BLaER1 (cell line): Measurements from ENCODE around the gene PTH1R.

Experiments
- H3K27ac ChIP-seq: shearing (Covaris generic); formaldehyde crosslinking; 2 replicates; pipeline ENCODE4 v1.8.1; 2022
- H3K27me3 ChIP-seq: shearing (Covaris generic); formaldehyde crosslinking; 2 replicates; pipeline ENCODE4 v1.8.1; 2022
- H3K36me3 ChIP-seq: shearing (Covaris generic); formaldehyde crosslinking; 2 replicates; pipeline ENCODE4 v1.8.1; 2022
- H3K4me1 ChIP-seq: shearing (Covaris generic); formaldehyde crosslinking; 2 replicates; pipeline ENCODE4 v1.8.1; 2022
- H3K4me2 ChIP-seq: shearing (Covaris generic); formaldehyde crosslinking; 2 replicates; pipeline ENCODE4 v1.8.1; 2022
- H3K4me3 ChIP-seq: shearing (Covaris generic); formaldehyde crosslinking; 2 replicates; pipeline ENCODE4 v1.8.1; 2022
- H3K9ac ChIP-seq: shearing (Covaris generic); formaldehyde crosslinking; 2 replicates; pipeline ENCODE4 v1.8.1; 2022
- H3K9me3 ChIP-seq: shearing (Covaris generic); formaldehyde crosslinking; 2 replicates; pipeline ENCODE4 v1.8.1; 2022
- H4K20me1 ChIP-seq: shearing (Covaris generic); formaldehyde crosslinking; 2 replicates; pipeline ENCODE4 v1.8.1; 2022
- Cebpa-rat ChIP-seq: shearing (Covaris generic); IDR thresholded peaks from 2 replicates; pipeline ENCODE4 v1.8.1; 2022

Gene PTH1R

DNA sequence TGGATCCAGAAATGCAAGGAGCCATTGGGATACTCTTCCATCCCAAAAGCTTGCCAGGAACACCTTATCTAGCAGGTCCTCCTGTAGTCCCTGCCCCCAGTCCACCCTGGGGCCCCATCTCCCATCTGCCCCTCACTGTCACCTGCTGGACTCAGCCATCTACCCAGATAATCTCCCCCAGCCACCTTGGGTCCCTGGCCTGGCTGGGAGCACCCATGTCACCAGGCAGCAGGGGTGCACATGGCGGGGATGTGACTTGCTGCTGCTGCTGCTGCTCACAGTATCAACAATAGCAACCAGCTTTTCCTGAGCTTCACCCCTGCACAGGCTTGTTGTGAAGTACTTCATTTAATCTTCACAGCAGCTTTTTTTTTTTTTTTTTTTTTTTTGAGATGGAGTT is 12.6 kb downstream of the PTH1R start:
- Histone ChIP-seq H3K27me3 (peaks cover 4% of the 10 kb centered on the region; the same call in 1 of the 2 replicates), H3K27ac (no peak overlapping the region), H3K9me3 (no peaks in the 10 kb centered on the region), H3K4me3 (no peak overlapping the region), H3K4me1 (peaks cover 54% of the 10 kb centered on the region), H4K20me1 (no peaks in the 10 kb centered on the region), H3K4me2 (peak overlapping the region; percentile 96), H3K9ac (no peak overlapping the region), H3K36me3 (no peaks in the 10 kb centered on the region)
- no peak for TF ChIP-seq Cebpa-rat

DNA sequence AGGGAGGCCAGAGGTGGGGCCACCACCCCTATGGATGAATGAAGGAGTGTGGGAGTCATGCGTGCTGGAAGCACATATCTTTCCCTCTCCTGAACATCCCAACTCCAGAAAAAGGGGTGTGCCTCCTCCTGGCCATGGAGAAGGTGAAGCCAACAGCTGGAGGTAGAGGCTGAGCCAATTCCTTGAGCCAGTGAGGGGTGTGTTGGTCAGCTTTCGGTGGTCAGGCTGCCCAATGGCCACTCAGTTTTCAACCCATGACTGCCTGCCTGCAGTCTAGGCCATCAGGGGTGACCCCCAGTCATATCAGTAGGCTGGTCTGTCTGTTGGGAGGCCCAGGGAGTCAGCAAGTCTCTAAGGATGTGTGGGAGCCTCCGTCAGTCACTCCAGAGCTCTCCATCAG is 13.6 kb downstream of the PTH1R start:
- peaks cover 54% of the 10 kb centered on the region for H3K4me1 ChIP-seq
- no peaks in the 10 kb centered on the region for H3K36me3 ChIP-seq
- TF ChIP-seq Cebpa-rat: no peak
- H4K20me1 ChIP-seq: no peaks in the 10 kb centered on the region
- H3K9ac ChIP-seq: no peak overlapping the region
- no peak overlapping the region for H3K27ac ChIP-seq
- no peak overlapping the region for H3K4me3 ChIP-seq
- peak overlapping the region; percentile 96 for H3K4me2 ChIP-seq
- H3K9me3 ChIP-seq: no peaks in the 10 kb centered on the region
- no peaks in the 10 kb centered on the region; the same call in 1 of the 2 replicates for H3K27me3 ChIP-seq

DNA sequence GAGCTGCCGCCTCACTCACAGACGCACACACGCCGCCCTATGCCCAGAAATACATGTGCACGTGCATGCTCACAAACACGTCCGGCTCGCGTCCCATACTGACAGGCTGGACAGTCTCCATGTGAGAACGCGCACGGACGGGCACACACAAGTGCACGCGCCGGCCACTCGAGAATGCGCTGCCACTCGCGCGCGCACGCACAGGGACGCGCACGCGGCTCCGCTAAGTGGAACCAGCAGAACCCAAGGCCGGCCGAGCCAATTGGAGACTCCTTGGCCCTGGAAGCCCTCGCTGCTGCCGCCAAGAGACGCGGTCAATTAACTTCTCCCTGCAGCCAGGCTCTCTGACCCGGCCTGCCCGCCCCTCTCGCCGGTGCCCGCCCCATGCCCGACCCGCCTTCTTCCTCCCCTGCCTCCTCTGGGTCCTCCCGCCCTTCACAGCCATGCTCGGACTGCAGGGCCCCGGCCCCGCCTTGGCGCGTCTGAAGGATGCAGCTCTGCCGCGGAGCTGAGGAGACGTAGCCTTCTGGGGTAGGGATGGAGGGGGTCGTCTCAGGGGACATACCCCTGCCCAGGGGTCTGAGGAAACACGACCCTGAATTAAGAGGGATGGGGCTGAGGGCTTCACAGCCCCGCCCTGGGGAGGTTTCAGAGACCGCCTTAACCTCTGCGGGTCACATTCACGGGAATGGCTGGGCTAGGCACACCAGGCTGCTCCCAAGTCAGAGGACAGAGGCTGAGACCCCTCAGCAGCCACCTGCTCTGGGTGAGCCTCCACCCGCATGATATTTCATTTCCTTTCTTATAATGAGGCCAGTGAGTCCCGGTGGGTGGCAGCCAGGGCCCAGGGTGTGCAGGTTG is 15.0 kb downstream of the PTH1R start:
- Histone ChIP-seq H3K9ac (peak overlapping the region; percentile 43; the same call in 1 of the 2 replicates), H3K27me3 (no peaks in the 10 kb centered on the region; the same call in 1 of the 2 replicates), H4K20me1 (no peaks in the 10 kb centered on the region), H3K27ac (peak overlapping the region; percentile 16; the same call in 1 of the 2 replicates), H3K36me3 (no peaks in the 10 kb centered on the region), H3K4me2 (peak overlapping the region; percentile 96), H3K4me1 (peaks cover 54% of the 10 kb centered on the region), H3K9me3 (no peaks in the 10 kb centered on the region), H3K4me3 (peak overlapping the region; percentile 61)
- no peak for TF ChIP-seq Cebpa-rat

DNA sequence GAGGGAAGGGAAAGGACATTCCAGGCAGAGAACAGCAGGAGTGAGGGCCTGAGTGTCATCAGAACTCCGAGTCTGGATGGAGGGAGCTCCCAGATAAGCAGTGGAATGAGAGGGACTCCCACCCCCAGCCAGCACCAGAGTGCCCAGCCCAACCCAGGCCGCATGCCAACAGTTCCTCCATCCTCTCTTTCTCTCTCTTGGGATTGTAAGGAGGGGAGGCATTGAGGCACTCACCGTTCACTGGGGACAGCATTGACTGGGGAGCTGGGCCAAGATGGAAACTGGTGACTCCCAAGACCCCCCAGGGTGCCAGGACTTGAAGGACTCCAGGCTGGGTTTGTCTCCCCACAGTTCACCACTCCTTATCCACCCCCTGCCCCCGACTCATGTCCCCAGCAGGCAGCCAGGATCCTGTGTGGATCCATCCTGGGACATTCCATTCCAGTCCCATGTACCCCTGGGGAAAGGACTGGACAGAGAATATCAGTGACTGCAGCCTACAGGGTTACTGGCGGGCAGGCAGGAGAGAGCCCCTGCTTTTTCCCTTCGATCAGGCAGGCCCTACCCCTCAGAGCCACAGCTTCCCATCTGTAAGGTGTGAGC is 15.7 kb downstream of the PTH1R start:
- Histone ChIP-seq H3K9ac (0 out of 2 replicates have a peak overlapping the region, but pooled peaks have one; percentile 43), H3K4me1 (peaks cover 57% of the 10 kb centered on the region), H3K9me3 (no peaks in the 10 kb centered on the region), H3K27ac (no peak overlapping the region), H3K4me3 (peak overlapping the region; percentile 61), H3K36me3 (no peaks in the 10 kb centered on the region), H4K20me1 (no peaks in the 10 kb centered on the region), H3K27me3 (peaks cover 7% of the 10 kb centered on the region), H3K4me2 (peak overlapping the region; percentile 96)
- no peak for TF ChIP-seq Cebpa-rat

DNA sequence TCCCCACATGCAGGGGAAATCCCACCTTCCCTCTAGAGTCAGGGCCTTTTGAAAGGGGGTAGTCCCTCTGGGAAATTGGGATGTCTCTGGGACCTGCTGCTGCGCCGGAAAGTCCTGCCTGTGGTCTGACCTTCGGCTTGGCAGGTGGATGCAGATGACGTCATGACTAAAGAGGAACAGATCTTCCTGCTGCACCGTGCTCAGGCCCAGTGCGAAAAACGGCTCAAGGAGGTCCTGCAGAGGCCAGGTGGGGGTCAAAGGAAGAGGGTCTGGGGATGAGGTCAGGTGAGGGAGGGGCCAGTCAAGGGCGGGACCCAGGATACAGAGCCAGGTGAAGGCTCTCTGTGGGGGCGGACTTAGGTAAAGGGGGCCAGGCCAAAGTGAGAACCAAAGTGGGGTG is 16.2 kb downstream of the PTH1R start:
- H3K4me1 ChIP-seq: peaks cover 60% of the 10 kb centered on the region
- H3K27ac ChIP-seq: no peak overlapping the region
- no peak overlapping the region for H3K9ac ChIP-seq
- H3K36me3 ChIP-seq: no peaks in the 10 kb centered on the region
- TF ChIP-seq Cebpa-rat: no peak
- peak overlapping the region; percentile 96; the same call in 1 of the 2 replicates for H3K4me2 ChIP-seq
- H3K27me3 ChIP-seq: peaks cover 12% of the 10 kb centered on the region
- H4K20me1 ChIP-seq: no peaks in the 10 kb centered on the region
- H3K4me3 ChIP-seq: no peak overlapping the region
- H3K9me3 ChIP-seq: no peaks in the 10 kb centered on the region

DNA sequence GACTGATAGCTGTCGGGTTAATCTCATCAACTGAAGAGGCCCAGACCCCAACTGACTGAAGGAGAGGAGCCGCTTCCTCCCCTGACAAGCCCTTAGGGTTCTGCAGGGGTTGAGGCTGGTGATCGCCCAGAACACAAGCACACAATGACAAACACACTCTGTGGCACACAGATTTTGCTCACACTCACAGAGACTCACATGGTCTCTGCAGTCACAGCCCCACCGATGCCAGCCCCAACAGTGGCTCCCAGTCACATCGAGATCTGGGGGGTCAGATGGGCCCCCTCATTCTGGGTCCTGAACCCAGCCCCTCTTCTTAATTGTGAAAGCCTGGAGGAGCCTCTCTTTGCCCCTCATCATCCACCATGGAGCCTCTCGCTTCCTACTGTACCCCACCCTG is 16.7 kb downstream of the PTH1R start:
- TF ChIP-seq Cebpa-rat: no peak
- no peak overlapping the region for H3K27ac ChIP-seq
- H4K20me1 ChIP-seq: no peaks in the 10 kb centered on the region
- peaks cover 17% of the 10 kb centered on the region for H3K27me3 ChIP-seq
- no peaks in the 10 kb centered on the region for H3K36me3 ChIP-seq
- no peak overlapping the region for H3K4me3 ChIP-seq
- peaks cover 58% of the 10 kb centered on the region for H3K4me1 ChIP-seq
- no peak overlapping the region for H3K9ac ChIP-seq
- no peaks in the 10 kb centered on the region for H3K9me3 ChIP-seq
- no peak overlapping the region for H3K4me2 ChIP-seq

DNA sequence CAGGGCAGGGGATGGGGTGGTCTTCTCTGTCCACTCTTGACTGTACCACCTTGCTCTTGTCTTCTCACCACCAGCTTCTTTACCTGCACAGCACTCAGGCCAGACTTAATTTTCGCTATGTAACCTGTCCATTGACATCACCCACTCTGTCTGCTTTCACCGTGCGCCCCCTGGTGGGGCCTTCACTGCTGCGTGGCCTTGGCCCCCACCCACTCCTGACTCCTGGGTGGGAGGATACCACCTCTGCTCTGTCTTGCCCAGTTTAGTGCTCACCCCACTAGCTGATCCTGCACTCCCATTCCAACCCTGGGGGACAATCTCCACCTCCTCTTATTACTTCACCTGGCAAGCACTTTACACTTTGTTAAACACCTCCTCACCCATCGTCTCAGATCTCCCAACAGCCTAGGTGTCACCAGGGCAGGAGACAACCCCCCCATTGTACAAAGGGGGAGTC is 17.7 kb downstream of the PTH1R start:
- no peak for TF ChIP-seq Cebpa-rat
- peaks cover 23% of the 10 kb centered on the region for H3K27me3 ChIP-seq
- H3K36me3 ChIP-seq: no peaks in the 10 kb centered on the region
- peaks cover 49% of the 10 kb centered on the region for H3K4me1 ChIP-seq
- no peak overlapping the region for H3K27ac ChIP-seq
- H4K20me1 ChIP-seq: no peaks in the 10 kb centered on the region
- no peak overlapping the region for H3K9ac ChIP-seq
- no peaks in the 10 kb centered on the region for H3K9me3 ChIP-seq
- no peak overlapping the region for H3K4me2 ChIP-seq
- no peak overlapping the region for H3K4me3 ChIP-seq

DNA sequence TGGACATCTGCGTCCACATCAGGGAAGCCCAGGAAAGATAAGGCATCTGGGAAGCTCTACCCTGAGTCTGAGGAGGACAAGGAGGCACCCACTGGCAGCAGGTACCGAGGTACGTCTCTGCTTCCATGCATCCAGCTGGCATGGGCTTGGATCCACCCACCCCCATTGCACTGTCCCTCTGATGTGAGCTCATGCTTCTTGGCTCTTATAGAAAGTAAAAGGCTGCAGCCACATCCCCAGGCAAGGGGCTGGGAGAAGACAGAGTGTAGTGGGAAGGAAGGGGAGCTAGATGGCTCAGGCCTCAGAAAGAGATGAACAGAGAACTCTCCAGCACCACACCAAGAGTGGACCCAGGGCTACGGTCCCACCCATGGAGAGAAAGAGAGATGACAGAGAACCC is 18.2 kb downstream of the PTH1R start:
- H3K9ac ChIP-seq: no peak overlapping the region
- H3K36me3 ChIP-seq: no peaks in the 10 kb centered on the region
- no peak overlapping the region for H3K27ac ChIP-seq
- no peak overlapping the region for H3K4me2 ChIP-seq
- no peak for TF ChIP-seq Cebpa-rat
- H3K4me1 ChIP-seq: peaks cover 43% of the 10 kb centered on the region
- no peaks in the 10 kb centered on the region for H3K9me3 ChIP-seq
- H4K20me1 ChIP-seq: no peaks in the 10 kb centered on the region
- no peak overlapping the region for H3K4me3 ChIP-seq
- H3K27me3 ChIP-seq: peaks cover 23% of the 10 kb centered on the region

DNA sequence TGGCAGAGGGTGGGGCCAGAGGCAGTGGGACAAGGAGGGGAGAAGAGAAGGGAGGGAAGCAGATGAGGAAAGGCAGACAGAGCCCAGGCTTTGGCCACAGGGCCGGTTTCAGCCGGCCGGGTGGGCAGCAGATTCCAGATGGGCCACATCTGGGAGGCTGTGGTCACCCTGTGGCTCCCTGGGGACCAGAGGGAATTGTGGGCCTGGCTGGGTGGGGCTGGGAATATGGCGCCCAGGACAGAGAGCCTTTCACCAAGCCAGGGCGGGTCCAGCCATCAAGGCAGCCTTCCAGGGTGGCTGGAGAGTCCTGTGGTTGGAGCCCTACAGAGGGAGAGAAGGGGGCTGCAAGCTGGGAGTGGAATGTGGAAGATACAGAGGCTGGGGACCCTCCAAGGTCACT is 18.9 kb downstream of the PTH1R start:
- TF ChIP-seq Cebpa-rat: no peak
- H3K27me3 ChIP-seq: peaks cover 23% of the 10 kb centered on the region

DNA sequence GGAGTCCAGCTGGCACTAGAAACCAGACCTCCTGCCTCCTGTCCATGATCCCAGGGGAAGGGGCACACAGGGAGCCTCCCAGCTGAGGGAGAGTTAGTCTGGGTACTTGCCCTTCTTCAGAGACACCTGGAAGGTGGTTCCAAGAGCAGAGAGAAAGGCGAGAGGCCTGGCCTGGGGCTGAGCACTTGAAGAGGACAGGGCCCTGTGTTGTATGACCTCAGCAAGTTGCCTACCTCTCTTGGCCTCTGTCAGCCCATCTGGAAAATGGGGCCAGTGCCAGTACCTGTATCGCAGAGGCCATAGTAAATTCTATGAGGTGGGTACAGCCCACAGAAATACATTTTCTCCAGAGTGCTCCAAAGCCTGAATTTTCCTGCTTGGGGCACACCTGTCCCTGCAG is 19.5 kb downstream of the PTH1R start:
- no peaks in the 10 kb centered on the region for H3K9me3 ChIP-seq
- H3K4me1 ChIP-seq: peaks cover 31% of the 10 kb centered on the region
- no peak overlapping the region for H3K9ac ChIP-seq
- no peak overlapping the region for H3K4me3 ChIP-seq
- H3K27ac ChIP-seq: no peak overlapping the region
- H3K4me2 ChIP-seq: no peak overlapping the region
- H3K27me3 ChIP-seq: peaks cover 23% of the 10 kb centered on the region
- H3K36me3 ChIP-seq: no peaks in the 10 kb centered on the region
- no peaks in the 10 kb centered on the region for H4K20me1 ChIP-seq
- no peak for TF ChIP-seq Cebpa-rat

More for the DNA sequence above, 18.9 kb downstream of the PTH1R start:
- Histone ChIP-seq H3K27ac (no peak overlapping the region), H3K9me3 (no peaks in the 10 kb centered on the region), H4K20me1 (no peaks in the 10 kb centered on the region), H3K4me1 (peaks cover 37% of the 10 kb centered on the region), H3K4me3 (no peak overlapping the region), H3K4me2 (no peak overlapping the region), H3K9ac (no peak overlapping the region), H3K36me3 (no peaks in the 10 kb centered on the region)
